Superior temporal gyrus (tissue), 1 donor: ENCODE measurements around the gene PSKH1.
"Not testable (repeated sequence)": the region's sequence is repeated elsewhere in the genome, so short reads cannot be mapped to it uniquely, and the experiment has no call there.

Experiments
- DNase-seq: peaks from one replicate; pipeline ENCODE4 v3.0.0-alpha.2; 2016; ENCODE audit errors: extremely low spot score

PSKH1 gene

GRCh38 chr16:67961551-67961957 is 68.5 kb downstream of the PSKH1 start:
- DNase-seq = no peak

GRCh38 chr16:67962135-67962534 is 69.1 kb downstream of the PSKH1 start:
- DNase-seq = no peak

GRCh38 chr16:67963292-67963661 is 70.2 kb downstream of the PSKH1 start:
- no peak for DNase-seq

- no peak for DNase-seq
These were observed 70.7 kb downstream of the PSKH1 start for GRCh38 chr16:67963662-67964321.

- no peak for DNase-seq
These were observed 71.5 kb downstream of the PSKH1 start for GRCh38 chr16:67964477-67965131.

- no peak for DNase-seq
These were observed 72.9 kb downstream of the PSKH1 start for GRCh38 chr16:67965668-67966548.

- no peak for DNase-seq
These were observed 73.6 kb downstream of the PSKH1 start for GRCh38 chr16:67966549-67967182.

- DNase-seq = no peak
These were observed 74.3 kb downstream of the PSKH1 start for GRCh38 chr16:67967183-67967957.

GRCh38 chr16:67967958-67968399 is 74.9 kb downstream of the PSKH1 start:
- no peak for DNase-seq

- DNase-seq = no peak
These were observed 75.6 kb downstream of the PSKH1 start, which contains the start of gene SLC12A4 for GRCh38 chr16:67968400-67969253. TSS of gene SLC12A4 (minus strand) at chr16:67968637. CDS start at chr16:67968553, 84 bp downstream.

GRCh38 chr16:67969254-67970039 is 76.4 kb downstream of the PSKH1 start:
- no peak for DNase-seq

GRCh38 chr16:67971111-67971510 is 78.1 kb downstream of the PSKH1 start:
- DNase-seq = no peak

- DNase-seq = not testable (repeated sequence)
These were observed 79.2 kb downstream of the PSKH1 start for GRCh38 chr16:67972285-67972684.

- no peak for DNase-seq
These were observed 82.5 kb downstream of the PSKH1 start for GRCh38 chr16:67975321-67976105.

- DNase-seq = no peak
These were observed 83.2 kb downstream of the PSKH1 start for GRCh38 chr16:67976205-67976604.

- no peak for DNase-seq
These were observed 84.0 kb downstream of the PSKH1 start for GRCh38 chr16:67977005-67977404.

GRCh38 chr16:67977469-67978227 is 84.6 kb downstream of the PSKH1 start:
- DNase-seq = no peak
